Trophoblast cell (in vitro differentiated cells and primary cell): ENCODE data around the gene DDIT4.

ENCODE experiments used
- DNase-seq, 2 donors: peaks; one replicate each; pipeline ENCODE4 v3.0.0-alpha.2; 2016
- H2AFZ ChIP-seq: 2 replicates; pipeline ENCODE4 v1.6.1; 2013; ENCODE audit warnings: low read length, moderate library complexity, mild to moderate bottlenecking; ENCODE audit not compliant: insufficient read depth, poor library complexity
- H2AK5ac ChIP-seq: 2 replicates; pipeline ENCODE4 v1.6.1; 2013; ENCODE audit warnings: mild to moderate bottlenecking, low read length
- H2BK120ac ChIP-seq: 2 replicates; pipeline ENCODE4 v1.6.1; 2013; ENCODE audit warnings: low read length, mild to moderate bottlenecking, moderate library complexity; ENCODE audit not compliant: insufficient read depth, poor library complexity
- H2BK12ac ChIP-seq: 2 replicates; pipeline ENCODE4 v1.6.1; 2013; ENCODE audit warnings: mild to moderate bottlenecking, low read length, moderate library complexity
- H2BK5ac ChIP-seq: 2 replicates; pipeline ENCODE4 v1.6.1; 2013; ENCODE audit warnings: low read length, low read depth, moderate library complexity, mild to moderate bottlenecking; ENCODE audit not compliant: poor library complexity
- H3K14ac ChIP-seq: 2 replicates; pipeline ENCODE4 v1.6.1; 2013; ENCODE audit warnings: mild to moderate bottlenecking, low read length
- H3K18ac ChIP-seq: 2 replicates; pipeline ENCODE4 v1.6.1; 2013; ENCODE audit warnings: mild to moderate bottlenecking, low read length
- H3K23ac ChIP-seq: 2 replicates; pipeline ENCODE4 v1.6.1; 2013; ENCODE audit warnings: low read length
- H3K27ac ChIP-seq: 2 replicates; pipeline ENCODE4 v1.5.1; 2013; ENCODE audit warnings: low read depth, mild to moderate bottlenecking, inconsistent platforms, low read length, moderate library complexity
- H3K27me3 ChIP-seq: 2 replicates; pipeline ENCODE4 v1.6.1; 2013; ENCODE audit warnings: inconsistent platforms, mild to moderate bottlenecking, low read length, moderate library complexity; ENCODE audit not compliant: insufficient read depth
- H3K36me3 ChIP-seq, 2 experiments: 1 replicate in 1 of 2; 2 replicates in 1 of 2; pipeline ENCODE4 v1.6.1; 2013; ENCODE audit warnings: low read length in 2 of 2, mild to moderate bottlenecking in 2 of 2, moderate library complexity in 1 of 2; ENCODE audit not compliant: insufficient read depth in 2 of 2, control insufficient read depth in 1 of 2
- H3K4ac ChIP-seq: 2 replicates; pipeline ENCODE4 v1.6.1; 2013; ENCODE audit warnings: low read depth, mild to moderate bottlenecking, low read length, moderate library complexity
- H3K4me1 ChIP-seq, 2 experiments: 1 replicate in 1 of 2; 2 replicates in 1 of 2; pipeline ENCODE4 v1.6.1; 2013; ENCODE audit warnings: low read length in 2 of 2, mild to moderate bottlenecking in 2 of 2, moderate library complexity in 1 of 2; ENCODE audit not compliant: insufficient read depth in 2 of 2, control insufficient read depth in 1 of 2
- H3K4me2 ChIP-seq: 2 replicates; pipeline ENCODE4 v1.6.1; 2013; ENCODE audit warnings: inconsistent platforms, mild to moderate bottlenecking, low read length, moderate library complexity
- H3K4me3 ChIP-seq: 2 replicates; pipeline ENCODE4 v1.5.1; 2013; ENCODE audit warnings: mild to moderate bottlenecking, low read depth, low read length, inconsistent platforms
- H3K79me1 ChIP-seq: one replicate; pipeline ENCODE4 v1.6.1; 2013; ENCODE audit warnings: low read length
- H3K79me2 ChIP-seq: 2 replicates; pipeline ENCODE4 v1.6.1; 2013; ENCODE audit warnings: low read length, mild to moderate bottlenecking; ENCODE audit not compliant: control insufficient read depth, insufficient read depth, poor library complexity
- H3K9ac ChIP-seq: 2 replicates; pipeline ENCODE4 v1.6.1; 2013; ENCODE audit warnings: mild to moderate bottlenecking, low read length
- H3K9me3 ChIP-seq: 2 replicates; pipeline ENCODE4 v1.6.1; 2013; ENCODE audit warnings: low read depth, mild to moderate bottlenecking, control low read depth, inconsistent platforms, low read length; ENCODE audit not compliant: insufficient read depth
- H4K12ac ChIP-seq: 2 replicates; pipeline ENCODE4 v1.6.1; 2013; ENCODE audit warnings: low read depth, mild to moderate bottlenecking, low read length, moderate library complexity
- H4K8ac ChIP-seq: 2 replicates; pipeline ENCODE4 v1.6.1; 2013; ENCODE audit warnings: low read depth, mild to moderate bottlenecking, low read length, moderate library complexity
- H4K91ac ChIP-seq: one replicate; pipeline ENCODE4 v1.6.1; 2013; ENCODE audit warnings: low read depth, mild to moderate bottlenecking, low read length, moderate library complexity
- WGBS: extraction: QIAGEN DNeasy Blood & Tissue Kit; methylation state at CpG from one replicate; pipeline ENCODE4 v1.1.7; 2013; ENCODE audit warnings: missing lambda C conversion rate; ENCODE audit not compliant: insufficient read length, insufficient coverage; ENCODE audit errors: extremely low coverage; 5-methylcytosine and 5-hydroxymethylcytosine counted together

Gene DDIT4

DNA sequence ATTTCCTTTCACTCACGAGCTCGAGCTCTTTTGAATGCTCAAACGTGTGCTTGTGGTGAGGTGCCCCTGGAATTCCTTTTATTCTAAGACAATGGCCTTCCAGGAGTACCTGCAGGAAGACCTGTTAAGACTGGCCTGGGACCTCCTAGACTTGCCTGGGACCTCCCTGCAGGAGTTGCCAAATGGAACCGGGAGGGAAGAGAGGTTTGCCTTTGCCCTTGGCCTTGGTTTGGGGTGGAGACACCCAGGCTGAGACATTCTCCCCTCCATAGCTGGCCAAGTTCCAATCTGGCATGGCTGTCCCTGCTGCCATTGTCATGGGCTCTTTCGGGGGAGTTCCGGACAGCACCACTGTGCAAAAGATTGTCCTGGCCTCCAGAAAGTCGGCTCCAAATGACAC lies 41.3 kb downstream of the DDIT4 start:
- H3K27me3 ChIP-seq, result no peaks in the 10 kb centered on the region
- no peaks in the 10 kb centered on the region for H3K9me3 ChIP-seq
- peaks cover 3% of the 10 kb centered on the region for H3K79me2 ChIP-seq
- H3K4me2 ChIP-seq, result no peak overlapping the region
- no peak overlapping the region for H3K4me3 ChIP-seq
- H2AK5ac ChIP-seq, result peak overlapping the region; percentile 49
- peak overlapping the region; percentile 46 for H3K18ac ChIP-seq
- peaks cover 25 to 41% of the 10 kb centered on the region in 2 experiments for H3K4me1 ChIP-seq
- no peak overlapping the region for H3K9ac ChIP-seq
- no peak overlapping the region for H3K23ac ChIP-seq
- H4K8ac ChIP-seq, result no peak overlapping the region
- no peak overlapping the region for H3K4ac ChIP-seq
- no peak overlapping the region for H2AFZ ChIP-seq
- H4K91ac ChIP-seq, result peak overlapping the region; percentile 45
- no CpG with 5 or more reads among the region's 7 CpGs for WGBS
- no peaks in the 10 kb centered on the region for H3K36me3 ChIP-seq
- H3K14ac ChIP-seq, result peak overlapping the region; percentile 34
- peaks cover 27% of the 10 kb centered on the region for H3K79me1 ChIP-seq
- H3K27ac ChIP-seq, result no peak overlapping the region
- peak overlapping the region; percentile 16 for H2BK12ac ChIP-seq
- DNase-seq, result no peak
- H2BK120ac ChIP-seq, result no peak overlapping the region
- H4K12ac ChIP-seq, result no peak overlapping the region
- no peak overlapping the region for H2BK5ac ChIP-seq

DNA sequence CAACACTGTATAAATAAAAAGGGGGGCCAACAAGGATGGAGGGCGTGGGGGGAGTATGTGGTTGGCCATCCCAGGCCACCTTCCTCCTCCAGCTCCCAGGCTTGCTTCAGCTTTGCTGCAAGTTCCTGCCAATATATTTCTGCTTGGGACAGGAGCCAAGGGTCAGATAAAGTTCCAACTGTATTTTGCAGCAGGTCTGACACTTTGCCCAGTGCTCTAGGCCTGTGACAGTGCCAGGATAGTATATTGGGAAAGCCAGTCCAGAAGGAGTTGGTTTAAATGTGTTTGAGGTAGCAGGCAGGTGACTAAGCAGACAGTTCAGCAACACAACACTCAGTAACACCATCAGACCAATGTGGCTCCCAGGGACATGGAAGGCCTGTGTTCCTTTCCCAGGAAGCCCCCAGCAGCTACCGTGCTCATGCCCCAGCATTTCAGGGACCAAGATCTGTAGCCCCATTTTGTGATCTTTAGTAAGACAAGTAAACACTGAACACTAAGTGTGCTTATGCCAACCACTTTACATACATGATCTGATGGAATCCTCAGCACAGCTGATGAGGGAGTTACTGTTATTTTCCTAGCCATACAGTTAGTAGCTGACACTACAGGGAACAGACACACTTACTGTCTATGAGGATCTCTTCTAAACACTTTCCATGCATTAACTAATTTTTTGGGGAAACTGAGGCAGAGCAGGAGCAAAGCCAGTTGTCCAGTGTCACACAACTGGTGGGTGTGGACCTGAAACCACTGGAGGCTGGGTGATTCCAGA lies 42.1 kb downstream of the DDIT4 start:
- H3K27ac ChIP-seq, result no peak overlapping the region
- no peaks in the 10 kb centered on the region for H3K27me3 ChIP-seq
- H3K23ac ChIP-seq, result peak overlapping the region; percentile 18
- no peak overlapping the region for H4K8ac ChIP-seq
- H3K9ac ChIP-seq, result no peak overlapping the region
- no peak overlapping the region for H4K12ac ChIP-seq
- H3K9me3 ChIP-seq, result no peaks in the 10 kb centered on the region
- peak overlapping the region; percentile 92 for H2BK12ac ChIP-seq
- no peak overlapping the region for H3K4me2 ChIP-seq
- no peak overlapping the region for H2BK5ac ChIP-seq
- H3K4ac ChIP-seq, result no peak overlapping the region
- H3K4me3 ChIP-seq, result no peak overlapping the region
- H3K36me3 ChIP-seq, result no peaks in the 10 kb centered on the region
- DNase-seq, result no peak
- no peak overlapping the region for H2BK120ac ChIP-seq
- peaks cover 28% of the 10 kb centered on the region for H3K79me1 ChIP-seq
- H2AK5ac ChIP-seq, result peak overlapping the region; percentile 83
- no peak overlapping the region for H3K14ac ChIP-seq
- H3K4me1 ChIP-seq, result peaks cover 25 to 39% of the 10 kb centered on the region in 2 experiments
- H3K79me2 ChIP-seq, result peaks cover 3% of the 10 kb centered on the region
- WGBS, result no CpG with 5 or more reads among the region's 2 CpGs
- H4K91ac ChIP-seq, result peak overlapping the region; percentile 23
- H3K18ac ChIP-seq, result peak overlapping the region; percentile 62
- H2AFZ ChIP-seq, result peak overlapping the region; percentile 66

DNA sequence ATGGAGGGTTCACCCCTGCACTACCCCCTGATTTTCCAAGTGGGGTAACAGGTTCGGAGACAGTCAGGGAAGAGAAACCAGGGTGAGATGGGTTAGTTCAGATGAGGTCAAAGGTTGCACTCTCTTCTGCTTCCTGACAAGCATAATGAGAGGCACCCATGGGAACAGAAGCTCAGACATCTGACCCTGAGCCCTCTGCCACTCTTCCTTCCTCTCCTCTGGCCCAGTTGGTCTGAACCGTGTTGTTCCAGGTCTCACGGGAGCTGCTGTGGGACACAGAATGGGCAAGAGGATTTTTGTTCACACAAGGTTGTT lies 42.6 kb downstream of the DDIT4 start:
- H3K4ac ChIP-seq, result no peak overlapping the region
- no CpG with 5 or more reads among the region's 3 CpGs for WGBS
- no peaks in the 10 kb centered on the region for H3K9me3 ChIP-seq
- H3K14ac ChIP-seq, result no peak overlapping the region
- peaks cover 4% of the 10 kb centered on the region for H3K79me2 ChIP-seq
- H3K4me3 ChIP-seq, result no peak overlapping the region
- peak overlapping the region; percentile 23 for H4K91ac ChIP-seq
- peaks cover 28 to 40% of the 10 kb centered on the region in 2 experiments for H3K4me1 ChIP-seq
- H3K18ac ChIP-seq, result no peak overlapping the region
- H2AFZ ChIP-seq, result no peak overlapping the region
- H3K27me3 ChIP-seq, result no peaks in the 10 kb centered on the region
- H3K27ac ChIP-seq, result no peak overlapping the region
- DNase-seq, result no peak
- no peak overlapping the region for H3K23ac ChIP-seq
- peak overlapping the region; percentile 78 for H2AK5ac ChIP-seq
- H4K8ac ChIP-seq, result no peak overlapping the region
- no peak overlapping the region for H4K12ac ChIP-seq
- H2BK120ac ChIP-seq, result no peak overlapping the region
- H2BK12ac ChIP-seq, result peak overlapping the region; percentile 6
- H3K36me3 ChIP-seq, result no peaks in the 10 kb centered on the region
- no peak overlapping the region for H3K9ac ChIP-seq
- H3K79me1 ChIP-seq, result peaks cover 30% of the 10 kb centered on the region
- no peak overlapping the region for H2BK5ac ChIP-seq
- no peak overlapping the region for H3K4me2 ChIP-seq

DNA sequence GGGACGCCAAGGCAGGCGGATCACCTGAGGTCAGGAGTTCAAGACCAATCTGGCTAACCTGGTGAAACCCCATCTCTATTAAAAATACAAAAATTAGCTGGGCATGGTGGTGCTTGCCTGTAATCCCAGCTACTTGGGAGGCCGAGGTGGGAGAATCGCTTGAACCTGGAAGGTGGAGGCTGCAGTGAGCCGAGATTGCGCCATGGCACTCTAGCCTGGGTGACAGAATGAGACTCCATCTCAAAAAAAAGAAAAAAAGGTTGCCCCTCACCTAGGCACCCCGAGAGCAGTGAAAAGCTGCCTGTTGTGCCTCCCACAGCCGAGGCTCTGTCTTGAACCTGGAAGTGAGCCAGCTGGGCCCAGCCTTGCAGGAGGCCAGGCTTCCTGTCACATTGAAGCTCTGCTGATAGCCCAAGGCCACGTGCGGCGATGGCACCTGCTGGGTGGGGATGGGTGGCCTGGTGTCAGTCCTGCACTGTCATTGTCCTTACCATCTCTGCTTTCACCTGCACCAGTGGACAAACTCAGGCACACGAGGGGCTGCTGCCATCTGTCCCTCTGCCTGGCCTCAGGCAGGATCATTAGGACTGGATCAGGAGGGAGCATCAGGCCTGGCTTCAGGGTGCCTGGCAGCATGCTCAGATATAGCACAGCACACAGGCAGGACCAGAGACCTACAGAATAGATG lies 43.2 kb downstream of the DDIT4 start:
- H2BK12ac ChIP-seq, result peak overlapping the region; percentile 6
- H3K27me3 ChIP-seq, result no peaks in the 10 kb centered on the region
- H4K8ac ChIP-seq, result no peak overlapping the region
- peak overlapping the region; percentile 78 for H2AK5ac ChIP-seq
- no peak overlapping the region for H3K14ac ChIP-seq
- H3K36me3 ChIP-seq, result no peaks in the 10 kb centered on the region
- no CpG with 5 or more reads among the region's 12 CpGs for WGBS
- H4K12ac ChIP-seq, result no peak overlapping the region
- H3K4me1 ChIP-seq, result peaks cover 33 to 44% of the 10 kb centered on the region in 2 experiments
- H4K91ac ChIP-seq, result peak overlapping the region; percentile 23
- H3K23ac ChIP-seq, result no peak overlapping the region
- no peak overlapping the region for H3K27ac ChIP-seq
- H2AFZ ChIP-seq, result no peak overlapping the region
- H3K79me1 ChIP-seq, result peaks cover 34% of the 10 kb centered on the region
- DNase-seq, result no peak
- peak overlapping the region; percentile 6 for H2BK120ac ChIP-seq
- no peak overlapping the region for H3K4ac ChIP-seq
- no peak overlapping the region for H3K4me3 ChIP-seq
- H3K9me3 ChIP-seq, result no peaks in the 10 kb centered on the region
- no peak overlapping the region for H2BK5ac ChIP-seq
- H3K18ac ChIP-seq, result no peak overlapping the region
- H3K9ac ChIP-seq, result no peak overlapping the region
- no peak overlapping the region for H3K4me2 ChIP-seq
- peaks cover 5% of the 10 kb centered on the region for H3K79me2 ChIP-seq
